Raji (cell line): ENCODE data around the gene CEACAM20.

Source experiments
- POLR2A ChIP-seq: IDR thresholded peaks from 2 replicates; pipeline ENCODE4 v1.6.1; 2011; ENCODE audit warnings: low read depth, low read length, control low read depth; ENCODE audit not compliant: insufficient read depth

CEACAM20 gene

GRCh38 chr19:44529536-44529935 is at the start of gene CEACAM20:
Gene CEACAM20, minus strand, starts transcription at chr19:44529675. Its CDS starts 166 bp downstream, at chr19:44529509.
- no peak for TF ChIP-seq POLR2A

GRCh38 chr19:44577566-44577874 is 48.0 kb upstream of the CEACAM20 start:
- no peak for TF ChIP-seq POLR2A

- TF ChIP-seq POLR2A = no peak
These were observed 47.5 kb upstream of the CEACAM20 start for GRCh38 chr19:44576843-44577565.

GRCh38 chr19:44575116-44575700 is 45.7 kb upstream of the CEACAM20 start:
- TF ChIP-seq POLR2A = no peak

GRCh38 chr19:44574186-44574950 is 44.9 kb upstream of the CEACAM20 start:
- no peak for TF ChIP-seq POLR2A

GRCh38 chr19:44573627-44574026 is 44.2 kb upstream of the CEACAM20 start:
- no peak for TF ChIP-seq POLR2A

- TF ChIP-seq POLR2A = no peak
These were observed 43.7 kb upstream of the CEACAM20 start for GRCh38 chr19:44573183-44573582.

- no peak for TF ChIP-seq POLR2A
These were observed 43.1 kb upstream of the CEACAM20 start for GRCh38 chr19:44572581-44572900.

GRCh38 chr19:44571830-44572580 is 42.5 kb upstream of the CEACAM20 start:
- no peak for TF ChIP-seq POLR2A

- TF ChIP-seq POLR2A = no peak
These were observed 41.7 kb upstream of the CEACAM20 start for GRCh38 chr19:44570984-44571684.

GRCh38 chr19:44570603-44570983 is 41.1 kb upstream of the CEACAM20 start:
- no peak for TF ChIP-seq POLR2A

GRCh38 chr19:44567745-44568144 is 38.3 kb upstream of the CEACAM20 start:
- no peak for TF ChIP-seq POLR2A

- TF ChIP-seq POLR2A = no peak
These were observed 37.5 kb upstream of the CEACAM20 start for GRCh38 chr19:44566984-44567383.

GRCh38 chr19:44557933-44558332 is 28.5 kb upstream of the CEACAM20 start:
- TF ChIP-seq POLR2A = no peak

GRCh38 chr19:44554641-44555246 is 25.3 kb upstream of the CEACAM20 start:
- TF ChIP-seq POLR2A = no peak
